NOMO-1 treated with dmso at 0.1 percent for 144 hours (cell line): ENCODE results near the gene CCDC171.
"Not testable (repeated sequence)": the region's sequence is repeated elsewhere in the genome, so short reads cannot be mapped to it uniquely, and the experiment has no call there.

Experiments
- DNase-seq: peaks from one replicate; lab custom pipeline; 2025; ENCODE audit not compliant: unreplicated experiment; lab: John Stamatoyannopoulos, UW

The CCDC171 gene

GRCh38 chr9:15746905-15747304 lies 194.1 kb downstream of the CCDC171 start:
- no peak for DNase-seq

DNA sequence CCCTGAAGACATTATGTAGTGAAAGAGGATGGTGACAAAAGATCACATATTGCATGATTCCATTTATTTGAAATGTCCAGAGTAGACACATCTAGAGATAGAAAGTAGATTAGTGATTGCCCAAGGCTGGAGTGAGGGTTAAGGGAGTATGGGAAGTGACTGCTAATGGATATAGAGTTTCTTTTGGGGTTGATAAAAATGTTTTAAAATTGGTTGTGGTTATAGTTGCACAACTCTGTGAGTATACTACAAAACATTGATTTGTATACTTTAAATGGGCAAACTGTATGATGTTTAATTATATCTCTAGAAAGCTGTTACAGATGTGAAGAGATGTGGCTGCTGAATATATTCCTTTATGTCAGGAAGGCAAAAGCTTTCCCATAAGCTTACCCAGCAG lies 202.8 kb downstream of the CCDC171 start:
- DNase-seq: no peak

DNA sequence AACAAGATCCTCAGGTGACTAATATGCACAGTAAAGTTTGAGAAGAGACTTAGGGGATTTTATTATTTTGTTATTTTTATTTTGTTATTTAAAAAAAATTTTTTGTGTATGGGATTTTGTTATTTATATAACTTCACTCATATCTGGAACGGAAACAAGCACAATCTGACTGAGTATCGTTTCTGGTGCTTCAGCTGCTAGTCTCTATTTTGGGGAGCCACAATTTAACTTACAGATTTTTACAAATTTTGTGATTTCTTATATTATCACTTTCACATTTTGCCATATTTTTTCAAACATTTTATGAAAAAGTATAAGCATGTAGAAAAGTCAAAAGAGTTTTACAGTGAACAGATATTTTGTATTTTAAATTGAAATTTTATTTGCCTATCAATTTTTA lies 208.7 kb downstream of the CCDC171 start:
- DNase-seq: no peak

DNA sequence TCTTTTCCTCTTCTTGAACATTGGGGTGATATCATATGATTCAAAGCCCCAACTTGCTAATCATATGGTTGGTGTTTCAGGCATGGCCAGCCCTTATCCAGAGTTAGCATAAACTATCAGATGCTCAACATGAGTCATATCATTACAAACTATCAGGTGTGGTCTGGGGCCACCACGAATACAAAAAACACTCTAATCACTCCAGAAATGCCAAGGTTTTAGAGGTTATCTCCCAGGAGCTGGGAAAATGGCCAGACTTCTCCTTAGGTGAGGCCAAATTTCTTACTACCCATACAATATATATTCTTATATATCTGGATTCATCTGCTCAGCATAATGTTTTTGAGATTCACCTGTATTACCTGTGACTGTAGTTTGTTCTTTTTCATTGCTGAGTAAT lies 210.5 kb downstream of the CCDC171 start:
- DNase-seq: no peak

DNA sequence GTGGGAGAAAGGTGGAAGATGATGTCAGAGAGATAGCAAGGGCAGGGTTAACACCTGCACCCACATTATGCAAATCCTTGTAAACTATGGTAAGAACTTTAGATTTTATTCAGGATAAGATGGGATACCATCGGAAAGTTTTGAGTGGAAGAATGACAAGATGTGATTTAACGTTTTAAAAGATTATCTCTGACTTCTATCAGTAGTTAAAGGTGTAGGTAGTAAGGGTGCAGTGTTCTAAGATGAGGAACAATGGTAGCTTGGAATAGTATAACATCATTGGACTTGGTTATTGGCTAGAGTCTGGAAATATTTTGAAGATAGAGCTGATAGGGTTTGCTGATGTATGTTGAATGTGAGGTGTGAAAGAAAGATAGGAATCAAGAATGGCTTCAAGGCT lies 211.3 kb downstream of the CCDC171 start:
- DNase-seq: no peak

GRCh38 chr9:15769547-15769946 lies 216.7 kb downstream of the CCDC171 start:
- no peak for DNase-seq

- DNase-seq: no peak
Measured at GRCh38 chr9:15778861-15779260, 226.0 kb downstream of the CCDC171 start.

- no peak for DNase-seq
Measured at GRCh38 chr9:15782106-15782505, 229.3 kb downstream of the CCDC171 start.

GRCh38 chr9:15785584-15785983 lies 232.7 kb downstream of the CCDC171 start:
- DNase-seq: no peak

DNA sequence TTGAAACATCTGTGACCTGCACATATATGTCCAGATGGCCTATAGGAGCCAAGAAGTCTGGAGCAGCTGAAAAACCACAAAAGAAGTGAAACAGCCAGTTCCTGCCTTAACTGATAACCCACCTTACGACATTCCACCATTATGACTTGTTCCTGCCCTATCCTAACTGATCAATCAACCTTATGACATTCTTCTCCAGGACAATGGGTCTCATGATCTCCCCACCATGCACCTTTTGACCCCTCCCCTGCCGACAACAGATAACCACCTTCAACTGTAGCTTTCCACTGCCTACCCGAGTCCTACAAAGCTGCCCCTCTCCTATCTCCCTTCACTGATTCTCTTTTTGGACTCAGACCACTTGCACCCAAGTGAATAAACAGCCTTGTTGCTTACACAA lies 233.8 kb downstream of the CCDC171 start:
- no peak for DNase-seq

DNA sequence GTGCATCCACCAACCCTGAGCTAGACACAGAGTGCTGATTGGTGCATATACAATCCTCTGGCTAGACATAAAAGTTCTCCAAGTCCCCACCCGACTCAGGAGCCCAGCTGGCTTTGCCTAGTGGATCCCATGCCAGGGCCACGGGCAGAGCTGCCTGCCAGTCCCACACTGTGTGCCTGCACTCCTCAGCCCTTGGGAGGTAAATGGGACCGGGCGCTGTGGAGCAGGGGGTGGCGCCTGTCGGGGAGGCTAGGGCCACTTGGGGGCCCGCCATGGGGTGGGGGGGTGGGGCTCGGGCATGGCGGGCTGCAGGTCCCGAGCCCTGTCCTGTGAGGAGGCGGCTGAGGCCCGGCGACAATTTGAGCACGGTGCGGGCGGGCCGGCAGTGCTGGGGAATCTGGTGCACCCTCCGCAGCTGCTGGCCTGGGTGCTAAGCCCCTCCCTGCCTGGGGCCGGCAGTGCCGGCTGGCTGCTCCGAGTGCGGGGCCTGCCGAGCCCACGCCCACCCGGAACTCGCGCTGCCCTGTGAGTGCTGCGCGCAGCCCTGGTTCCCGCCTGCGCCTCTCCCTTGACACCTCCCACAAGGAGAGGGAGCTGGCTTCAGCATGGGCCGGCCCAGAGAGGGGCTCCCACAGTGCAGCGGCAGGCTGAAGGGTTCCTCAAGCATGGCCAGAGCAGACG lies 257.5 kb downstream of the CCDC171 start:
- DNase-seq: not testable (repeated sequence)

GRCh38 chr9:15813076-15813475 lies 260.2 kb downstream of the CCDC171 start:
- no peak for DNase-seq

GRCh38 chr9:15824310-15824709 lies 271.5 kb downstream of the CCDC171 start:
- DNase-seq: no peak

DNA sequence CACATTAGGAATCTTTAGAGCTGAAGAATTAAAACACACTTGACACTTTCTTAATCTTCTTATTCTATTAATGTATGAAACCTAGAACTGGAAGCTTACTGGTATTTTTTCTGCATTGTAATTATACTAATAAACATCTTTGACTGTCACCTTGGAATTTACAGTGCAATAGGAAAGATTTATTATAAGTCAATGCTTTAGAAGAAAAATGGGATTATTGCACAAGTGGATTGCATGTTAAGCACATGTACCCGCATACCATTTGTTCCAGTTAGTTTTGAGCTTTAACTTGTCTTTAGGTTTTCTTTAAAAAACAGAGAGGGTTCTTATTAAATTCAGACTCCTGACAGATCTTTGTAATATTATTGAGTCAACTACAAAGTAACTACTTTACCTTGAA lies 278.5 kb downstream of the CCDC171 start:
- DNase-seq: no peak

- no peak for DNase-seq
Measured at GRCh38 chr9:15834541-15834940, 281.7 kb downstream of the CCDC171 start.

GRCh38 chr9:15837079-15837679 lies 284.3 kb downstream of the CCDC171 start:
- no peak for DNase-seq

DNA sequence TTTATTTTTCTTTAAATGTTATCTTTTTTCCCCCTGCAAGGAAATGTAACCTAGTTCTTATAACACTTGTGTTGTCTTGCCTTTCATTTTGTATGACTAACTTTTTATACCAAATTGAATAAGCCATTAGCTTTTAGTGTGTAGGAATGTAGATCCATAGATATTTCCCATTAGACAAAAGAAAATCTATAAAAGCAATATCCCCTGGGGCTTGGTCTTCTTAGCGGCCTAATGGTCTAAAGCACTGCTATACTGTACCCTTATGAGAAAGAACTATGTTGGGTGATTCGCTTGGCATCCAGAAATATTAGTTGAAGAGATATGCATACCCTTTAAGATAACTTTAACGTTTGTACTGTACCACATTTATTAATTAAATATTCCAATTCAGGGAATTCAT lies 289.2 kb downstream of the CCDC171 start:
- no peak for DNase-seq

GRCh38 chr9:15843316-15843715 lies 290.5 kb downstream of the CCDC171 start:
- no peak for DNase-seq

DNA sequence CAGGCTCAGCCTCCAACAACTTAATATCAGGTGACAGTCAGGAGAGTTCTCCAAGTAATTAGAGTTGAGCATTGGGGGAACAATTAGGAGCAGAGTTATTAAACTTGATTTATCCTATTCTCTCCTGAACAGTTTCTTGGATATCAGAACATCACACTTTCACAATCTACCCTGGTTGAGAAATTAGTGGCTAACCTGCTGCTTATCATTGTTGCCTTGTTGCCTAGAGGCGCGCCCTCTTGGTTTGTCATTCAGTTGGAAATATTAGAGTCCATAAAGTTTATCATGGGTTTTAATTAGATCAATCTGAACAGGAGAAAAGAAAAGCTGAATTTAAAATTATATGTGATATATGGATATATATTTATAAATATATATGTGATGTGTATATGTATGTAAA lies 291.1 kb downstream of the CCDC171 start:
- DNase-seq: no peak

DNA sequence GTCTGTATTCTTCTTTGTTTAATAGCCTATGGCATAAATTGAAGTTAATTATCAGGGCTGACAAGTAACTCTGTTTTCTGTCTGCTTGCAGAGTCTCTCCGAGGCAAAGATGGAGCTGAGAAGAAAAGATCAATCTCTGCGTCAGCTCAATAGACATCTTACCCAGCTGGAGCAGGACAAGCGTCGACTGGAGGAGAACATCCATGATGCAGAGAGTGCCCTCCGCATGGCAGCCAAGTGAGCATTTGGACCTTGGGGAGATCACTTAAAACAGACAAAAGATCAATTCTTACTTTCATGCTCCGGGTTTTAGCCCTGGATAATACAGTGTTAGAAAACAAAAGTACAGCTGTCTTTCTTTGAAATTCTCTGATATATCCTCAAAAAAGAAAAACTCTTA lies 293.8 kb downstream of the CCDC171 start:
- no peak for DNase-seq

DNA sequence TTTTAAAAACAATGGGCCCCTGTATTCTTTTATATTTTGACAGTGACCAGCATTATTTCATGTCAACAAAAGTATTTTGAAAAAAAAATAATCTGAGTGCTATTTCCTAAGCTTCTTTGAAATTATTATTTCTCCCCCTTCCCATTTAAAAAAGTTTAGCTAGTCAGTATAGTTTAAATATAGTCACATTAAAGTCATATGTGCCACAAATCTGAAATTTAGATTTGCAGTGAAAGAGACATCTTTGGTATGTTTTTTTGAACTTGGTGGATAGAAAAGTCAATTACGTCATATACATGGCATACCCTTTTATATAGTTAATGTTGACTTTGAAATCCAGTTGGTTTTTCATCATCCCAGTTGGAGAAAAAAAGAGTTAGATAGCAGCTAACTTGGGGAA lies 297.0 kb downstream of the CCDC171 start:
- no peak for DNase-seq

GRCh38 chr9:15851766-15852165 lies 298.9 kb downstream of the CCDC171 start:
- DNase-seq: no peak

GRCh38 chr9:15856591-15856990 lies 303.7 kb downstream of the CCDC171 start:
- DNase-seq: no peak
